Measurements from ENCODE around the gene CSH1.

DNA sequence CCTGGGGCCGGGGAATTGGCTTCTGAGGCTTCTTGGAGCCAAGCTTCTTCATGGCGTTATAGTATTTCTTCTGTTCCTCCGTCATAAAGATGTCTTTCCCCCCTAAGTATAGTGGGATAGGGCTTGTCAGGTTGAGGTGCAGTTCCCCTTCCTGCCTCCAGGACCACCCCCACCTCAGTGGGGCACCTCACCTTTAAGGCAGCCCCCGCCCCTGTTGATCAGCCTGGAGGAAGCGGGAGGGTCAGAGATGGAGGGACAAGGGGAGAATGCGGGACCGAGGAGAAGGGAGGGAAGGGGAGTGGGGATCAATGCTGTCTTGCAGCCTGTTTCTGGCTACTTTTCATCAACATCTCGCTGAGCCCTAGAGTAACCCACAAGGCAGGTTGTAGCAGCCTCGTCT is 47.4 kb upstream of the CSH1 start:
- TF ChIP-seq CTCF (IDR thresholded peaks at IDR 0.05; ENCODE audit: low read depth, low read length) (no peak), POLR2A (IDR thresholded peaks at IDR 0.05; ENCODE audit: extremely low read depth, insufficient read length) (no peak)

Measured in NB4 (cell line).